ENCODE measurements around the gene BTRC.

BTRC gene

DNA sequence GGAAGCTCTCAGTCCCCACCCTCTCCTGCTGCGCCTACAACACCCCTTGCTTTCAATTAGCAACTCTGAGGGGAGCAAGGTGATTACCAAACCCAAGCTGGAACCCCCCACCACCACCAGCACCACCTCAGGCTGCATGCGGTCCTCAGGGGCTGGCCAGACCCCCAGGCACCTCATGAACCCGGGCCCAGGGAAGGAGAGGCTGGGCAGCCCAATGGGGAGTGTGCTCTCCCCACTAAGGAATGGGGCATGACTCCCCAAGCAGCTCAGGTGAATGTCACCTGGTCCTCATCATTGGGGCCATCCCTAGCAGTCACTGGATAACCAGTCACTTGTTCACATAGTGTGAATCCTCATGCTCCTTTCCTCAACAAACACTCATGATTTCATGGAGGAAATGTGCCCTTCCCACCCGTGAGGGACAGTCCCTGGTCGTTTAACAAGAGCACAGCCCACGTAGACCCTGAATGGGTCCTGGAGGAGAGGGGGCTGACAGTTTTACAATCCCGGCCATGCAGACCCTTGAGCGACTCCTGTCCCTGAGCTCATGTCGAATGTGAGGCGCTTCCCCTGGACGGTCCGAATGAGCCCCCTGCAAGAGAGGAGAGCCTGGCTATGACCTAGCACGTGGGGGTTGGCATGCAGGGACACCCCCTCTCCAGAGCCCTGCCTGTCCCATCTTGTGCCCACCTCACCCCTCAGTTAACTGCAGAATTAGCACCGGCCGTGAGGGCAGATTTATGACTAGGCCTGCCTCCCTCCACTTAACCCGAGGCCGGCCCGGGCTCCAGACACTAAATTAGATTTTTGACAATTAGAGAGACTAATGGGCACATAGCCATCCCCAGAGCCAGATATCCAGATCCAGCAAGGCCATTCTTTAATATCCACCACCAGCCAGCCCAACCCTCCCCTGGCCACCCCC lies 205.0 kb downstream of the BTRC start:
- Histone ChIP-seq H3K9ac (no peak overlapping the region), H3K79me2 (ENCODE audit: insufficient read depth, low read depth) (no peaks in the 10 kb centered on the region), H4K20me1 (ENCODE audit: insufficient read depth) (no peaks in the 10 kb centered on the region), H3K27ac (no peak overlapping the region), H3K27me3 (ENCODE audit: insufficient read depth, low read depth) (no peaks in the 10 kb centered on the region), H3K36me3 (ENCODE audit: insufficient read depth) (no peaks in the 10 kb centered on the region), H2AFZ (ENCODE audit: low read depth) (no peak overlapping the region), H3K4me2 (no peak overlapping the region), H3K4me3 (IDR thresholded peaks at IDR 0.05; ENCODE audit: insufficient read depth, low read depth, low read length) (no peak overlapping the region), H3K4me1 (ENCODE audit: low read depth, poor library complexity, severe bottlenecking) (no peaks in the 10 kb centered on the region)
- TF ChIP-seq, protein P1, sequence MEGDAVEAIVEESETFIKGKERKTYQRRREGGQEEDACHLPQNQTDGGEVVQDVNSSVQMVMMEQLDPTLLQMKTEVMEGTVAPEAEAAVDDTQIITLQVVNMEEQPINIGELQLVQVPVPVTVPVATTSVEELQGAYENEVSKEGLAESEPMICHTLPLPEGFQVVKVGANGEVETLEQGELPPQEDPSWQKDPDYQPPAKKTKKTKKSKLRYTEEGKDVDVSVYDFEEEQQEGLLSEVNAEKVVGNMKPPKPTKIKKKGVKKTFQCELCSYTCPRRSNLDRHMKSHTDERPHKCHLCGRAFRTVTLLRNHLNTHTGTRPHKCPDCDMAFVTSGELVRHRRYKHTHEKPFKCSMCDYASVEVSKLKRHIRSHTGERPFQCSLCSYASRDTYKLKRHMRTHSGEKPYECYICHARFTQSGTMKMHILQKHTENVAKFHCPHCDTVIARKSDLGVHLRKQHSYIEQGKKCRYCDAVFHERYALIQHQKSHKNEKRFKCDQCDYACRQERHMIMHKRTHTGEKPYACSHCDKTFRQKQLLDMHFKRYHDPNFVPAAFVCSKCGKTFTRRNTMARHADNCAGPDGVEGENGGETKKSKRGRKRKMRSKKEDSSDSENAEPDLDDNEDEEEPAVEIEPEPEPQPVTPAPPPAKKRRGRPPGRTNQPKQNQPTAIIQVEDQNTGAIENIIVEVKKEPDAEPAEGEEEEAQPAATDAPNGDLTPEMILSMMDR (conservative IDR thresholded peaks at IDR 0.05; ENCODE audit: low read depth, low read length), result no peak

DNA sequence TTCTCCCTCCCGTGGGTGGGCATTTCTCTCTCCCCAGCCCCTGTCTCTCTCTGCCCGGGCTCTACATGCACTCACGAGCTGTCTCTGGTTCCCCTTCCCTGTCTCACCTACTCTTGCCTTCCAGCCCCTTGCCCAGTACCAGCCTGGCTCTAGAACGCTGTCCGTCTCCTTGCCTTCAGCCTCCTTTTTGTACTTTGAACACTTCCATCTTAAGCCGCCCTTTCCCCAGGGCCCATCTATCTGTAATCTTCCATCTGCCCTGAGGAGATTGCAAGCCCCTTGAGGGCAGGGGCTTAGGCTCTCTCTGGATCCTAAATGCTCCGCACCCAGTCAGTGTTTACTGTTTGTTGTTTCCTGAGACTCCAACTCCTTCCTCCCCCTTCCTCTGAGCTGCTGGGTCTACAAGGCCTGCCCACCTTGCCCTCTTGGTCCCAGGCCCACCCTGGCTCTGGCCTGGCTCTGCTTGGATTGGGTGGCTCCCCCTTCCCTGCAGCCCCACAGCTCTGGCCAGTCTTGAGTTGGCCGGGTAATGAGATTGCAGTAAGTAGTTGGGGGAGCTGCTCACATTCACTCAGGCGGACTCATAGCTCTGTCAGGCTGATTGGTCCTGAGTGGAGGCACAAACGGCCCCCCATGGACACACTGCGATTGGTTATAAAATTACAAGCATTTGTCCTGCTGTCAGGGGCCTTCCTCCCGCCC lies 205.8 kb downstream of the BTRC start:
- Histone ChIP-seq H3K79me2 (ENCODE audit: insufficient read depth, low read depth) (no peaks in the 10 kb centered on the region), H3K27me3 (ENCODE audit: insufficient read depth, low read depth) (no peaks in the 10 kb centered on the region), H4K20me1 (ENCODE audit: insufficient read depth) (no peaks in the 10 kb centered on the region), H3K27ac (no peak overlapping the region), H2AFZ (ENCODE audit: low read depth) (no peak overlapping the region), H3K9ac (no peak overlapping the region), H3K4me1 (ENCODE audit: low read depth, poor library complexity, severe bottlenecking) (no peaks in the 10 kb centered on the region), H3K4me3 (IDR thresholded peaks at IDR 0.05; ENCODE audit: insufficient read depth, low read depth, low read length) (no peak overlapping the region), H3K36me3 (ENCODE audit: insufficient read depth) (no peaks in the 10 kb centered on the region), H3K4me2 (no peak overlapping the region)
- TF ChIP-seq, protein P1 (conservative IDR thresholded peaks at IDR 0.05; ENCODE audit: low read depth, low read length), result no peak

DNA sequence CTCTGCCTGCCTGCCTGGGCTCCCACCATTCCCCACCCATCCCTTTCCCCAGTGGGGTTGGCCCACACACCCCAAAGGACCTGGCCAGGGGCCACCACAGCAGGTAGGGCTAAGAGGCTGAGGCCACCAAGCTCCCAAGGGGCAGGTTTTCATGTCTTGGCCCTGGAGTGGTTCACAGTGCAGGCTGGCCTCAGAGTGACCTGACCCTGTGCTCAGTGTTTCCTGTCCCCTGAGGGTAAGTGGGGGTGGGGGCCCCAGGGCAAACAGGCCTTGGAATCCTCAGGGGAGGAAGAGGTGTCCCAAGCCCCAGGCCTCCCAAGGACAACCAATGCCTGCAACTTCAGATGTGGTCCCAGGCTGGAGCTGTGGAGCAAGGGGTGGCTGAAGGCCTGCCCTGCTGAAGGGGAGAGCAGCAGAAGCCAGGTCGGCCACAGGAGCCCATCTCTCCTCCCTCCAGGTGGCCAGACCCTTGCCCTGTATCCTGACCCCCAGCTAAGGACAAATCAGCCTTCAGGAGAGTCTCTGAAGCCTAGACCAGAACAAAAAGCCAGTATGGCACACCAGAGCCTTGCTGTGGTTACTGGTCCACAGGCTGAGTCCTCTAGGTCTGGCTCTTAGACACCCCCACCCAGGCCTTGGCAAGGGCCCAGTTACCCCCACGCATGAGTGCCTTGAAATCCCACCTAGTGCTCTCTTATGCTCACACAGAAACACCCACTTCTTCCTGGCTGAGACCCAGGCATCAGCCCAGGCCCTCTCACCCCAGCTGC lies 206.5 kb downstream of the BTRC start:
- no peaks in the 10 kb centered on the region for H3K27me3 ChIP-seq (ENCODE audit: insufficient read depth, low read depth)
- H3K9ac ChIP-seq, result no peak overlapping the region
- no peaks in the 10 kb centered on the region for H3K4me1 ChIP-seq (ENCODE audit: low read depth, poor library complexity, severe bottlenecking)
- no peak overlapping the region for H3K4me3 ChIP-seq (IDR thresholded peaks at IDR 0.05; ENCODE audit: insufficient read depth, low read depth, low read length)
- no peak overlapping the region for H3K27ac ChIP-seq
- no peak overlapping the region for H2AFZ ChIP-seq (ENCODE audit: low read depth)
- no peaks in the 10 kb centered on the region for H3K36me3 ChIP-seq (ENCODE audit: insufficient read depth)
- H3K4me2 ChIP-seq, result no peak overlapping the region
- no peaks in the 10 kb centered on the region for H3K79me2 ChIP-seq (ENCODE audit: insufficient read depth, low read depth)
- no peaks in the 10 kb centered on the region for H4K20me1 ChIP-seq (ENCODE audit: insufficient read depth)
- TF ChIP-seq, protein P1 (conservative IDR thresholded peaks at IDR 0.05; ENCODE audit: low read depth, low read length), result no peak

DNA sequence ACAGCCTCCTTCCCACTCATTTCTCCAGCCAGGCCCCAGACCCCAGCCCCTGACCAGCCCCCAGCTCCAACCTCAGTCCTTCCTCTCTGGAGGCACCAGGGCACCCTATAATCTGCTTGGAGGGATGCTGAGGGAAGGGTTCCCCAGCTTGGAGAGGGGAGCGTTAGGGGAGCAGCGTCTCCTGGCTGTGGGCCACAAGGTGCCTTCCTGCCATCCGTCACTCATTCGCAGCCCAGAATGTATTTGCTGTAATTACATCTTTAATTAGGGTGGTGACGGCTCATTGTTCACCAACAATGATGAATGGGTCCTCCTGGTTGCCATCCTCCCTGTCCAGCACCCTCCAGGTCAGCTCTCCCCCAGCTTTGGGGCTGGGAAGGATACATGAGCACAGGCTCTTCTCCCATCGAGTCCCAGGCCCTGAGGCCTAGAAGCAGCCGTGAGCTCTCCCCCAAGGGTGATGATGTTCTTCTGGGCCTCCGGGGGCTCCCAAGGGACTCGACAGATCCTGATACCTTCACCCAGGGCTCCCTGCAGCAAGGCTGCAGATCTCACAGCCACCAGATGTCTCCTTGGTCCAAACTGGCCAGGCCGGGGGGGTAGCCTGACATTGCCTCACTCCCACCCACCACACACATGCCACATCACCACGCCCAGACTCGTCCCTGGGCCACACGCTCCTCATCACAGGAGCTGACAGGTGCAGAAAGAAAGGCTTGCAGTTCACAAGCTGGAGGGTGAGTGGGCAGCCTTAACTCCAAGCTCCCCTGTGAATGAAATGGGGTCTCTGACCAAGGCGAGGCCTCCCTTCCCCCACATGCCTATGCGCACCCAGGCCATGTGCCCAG lies 207.3 kb downstream of the BTRC start:
- Histone ChIP-seq H3K27ac (no peak overlapping the region), H3K4me1 (ENCODE audit: low read depth, poor library complexity, severe bottlenecking) (no peaks in the 10 kb centered on the region), H3K9ac (no peak overlapping the region), H3K4me2 (no peak overlapping the region), H3K79me2 (ENCODE audit: insufficient read depth, low read depth) (no peaks in the 10 kb centered on the region), H3K27me3 (ENCODE audit: insufficient read depth, low read depth) (no peaks in the 10 kb centered on the region), H2AFZ (ENCODE audit: low read depth) (no peak overlapping the region), H3K4me3 (IDR thresholded peaks at IDR 0.05; ENCODE audit: insufficient read depth, low read depth, low read length) (no peak overlapping the region), H3K36me3 (ENCODE audit: insufficient read depth) (no peaks in the 10 kb centered on the region), H4K20me1 (ENCODE audit: insufficient read depth) (no peaks in the 10 kb centered on the region)
- TF ChIP-seq, protein P1 (conservative IDR thresholded peaks at IDR 0.05; ENCODE audit: low read depth, low read length), result no peak

Measured in KMS-11 (cell line).